HG03521 (cell line): ENCODE results near the gene AIF1L.

Experiments used
- ATAC-seq: cut with Tn5 transposase; IDR thresholded peaks from one replicate; pipeline ENCODE4 v1.9.1; 2021; ENCODE audit warnings: mild to moderate bottlenecking, moderate library complexity; ENCODE audit not compliant: unreplicated experiment

Gene AIF1L

DNA sequence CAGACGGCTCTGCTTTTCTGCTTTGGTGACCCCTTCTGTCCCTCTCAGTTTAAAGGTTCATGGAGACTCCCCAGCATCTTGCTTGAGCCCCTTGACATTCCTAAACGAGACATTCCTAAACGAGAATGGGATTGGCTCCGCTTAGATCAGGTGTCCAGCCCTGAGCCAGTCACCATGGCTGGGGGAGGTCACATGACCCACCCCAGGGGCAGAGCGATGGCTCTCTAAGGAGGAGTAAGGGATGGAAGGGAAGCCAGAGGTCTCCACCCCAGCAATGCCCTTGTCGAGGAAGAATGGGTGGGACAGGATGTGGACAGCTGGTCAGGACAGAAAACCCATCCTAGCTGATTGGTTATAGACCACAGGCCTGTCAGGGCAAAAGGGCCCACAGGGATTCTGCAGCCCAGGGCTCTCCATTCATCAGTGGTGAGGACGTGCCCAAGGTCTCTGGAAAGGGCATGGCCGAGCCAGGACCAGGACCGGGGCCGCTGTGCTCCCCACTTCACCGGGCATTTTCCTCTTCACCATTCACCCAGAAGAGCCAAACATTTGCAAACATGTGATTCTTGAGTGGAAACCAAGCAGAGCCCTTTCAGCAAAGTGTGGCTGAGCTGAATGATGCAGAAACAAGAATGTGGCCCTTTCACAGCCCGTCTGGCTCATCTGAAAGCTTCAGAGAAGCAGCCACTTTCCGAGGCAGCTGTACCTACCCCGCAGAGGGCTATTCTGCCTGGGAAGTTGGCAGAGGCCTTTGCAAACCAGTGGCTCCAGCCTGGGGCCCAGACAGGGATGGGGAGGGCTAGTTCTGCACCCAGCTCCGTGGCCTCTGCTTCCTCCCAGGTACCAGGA, 19.8 kb upstream of the AIF1L start:
- ATAC-seq = no peak

DNA sequence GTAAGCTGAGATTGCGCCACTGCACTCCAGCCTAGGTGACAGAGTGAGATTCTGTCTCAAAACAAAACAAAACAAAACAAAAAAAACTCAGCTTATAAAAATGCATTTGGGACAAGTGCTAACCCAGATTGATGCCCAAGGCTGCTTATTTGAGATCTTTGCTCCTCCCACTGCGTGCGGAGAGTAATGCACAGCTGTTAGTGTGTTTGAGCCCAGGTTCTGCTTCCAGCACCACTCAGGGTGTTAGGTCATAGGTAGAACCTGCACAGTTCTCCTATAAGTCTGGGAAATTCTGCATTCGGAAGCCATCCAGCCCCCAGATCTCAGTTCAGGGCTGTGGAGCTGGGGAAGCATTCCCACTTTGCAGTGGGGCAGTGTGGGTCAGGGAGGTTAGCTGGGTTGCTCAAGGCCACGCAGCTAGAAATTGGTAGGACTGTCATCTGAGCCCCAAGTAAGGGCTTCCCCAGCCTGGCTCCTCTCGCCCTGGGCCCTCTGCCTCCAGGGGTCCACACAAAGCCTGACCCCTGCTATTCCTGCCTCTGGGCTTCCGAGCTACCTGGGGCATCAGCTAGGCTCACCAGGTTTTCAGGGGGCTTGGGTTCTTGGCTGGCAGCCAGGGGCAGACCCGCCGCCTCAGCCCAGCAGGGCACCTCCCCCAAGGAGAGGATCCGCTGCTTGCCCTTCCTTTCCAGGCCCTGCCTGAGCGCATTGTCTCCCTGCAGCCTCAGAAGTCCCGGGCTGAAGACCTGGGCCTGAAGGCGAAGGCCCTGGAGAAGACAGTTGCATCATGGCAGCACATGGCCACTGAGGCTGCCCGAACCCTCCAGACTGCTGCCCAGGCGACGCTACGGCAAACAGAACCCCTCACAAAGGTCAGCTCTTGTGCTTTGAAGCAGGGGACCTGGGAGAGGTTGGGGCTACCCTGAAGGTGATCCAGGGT, 17.6 kb upstream of the AIF1L start:
- ATAC-seq = no peak

DNA sequence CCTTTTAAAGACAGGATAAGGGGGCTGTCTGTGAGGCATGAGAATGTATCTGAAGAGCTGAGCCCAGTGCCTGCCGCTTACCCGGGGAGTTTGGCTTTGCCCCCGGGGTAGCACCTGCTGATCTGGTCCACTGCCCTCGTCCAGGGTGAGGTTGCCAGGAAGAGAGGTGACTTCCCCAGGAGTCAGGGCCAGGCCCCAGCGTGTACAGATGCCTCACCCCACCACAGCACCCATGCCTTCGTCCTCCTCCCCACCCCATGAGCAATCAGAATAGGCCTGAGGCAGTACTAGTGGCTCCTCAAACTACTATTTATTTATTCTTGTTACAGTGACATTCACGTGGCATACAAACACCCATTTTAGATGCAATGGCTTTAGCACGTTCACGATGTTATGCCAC, 15.7 kb upstream of the AIF1L start:
- ATAC-seq = no peak

DNA sequence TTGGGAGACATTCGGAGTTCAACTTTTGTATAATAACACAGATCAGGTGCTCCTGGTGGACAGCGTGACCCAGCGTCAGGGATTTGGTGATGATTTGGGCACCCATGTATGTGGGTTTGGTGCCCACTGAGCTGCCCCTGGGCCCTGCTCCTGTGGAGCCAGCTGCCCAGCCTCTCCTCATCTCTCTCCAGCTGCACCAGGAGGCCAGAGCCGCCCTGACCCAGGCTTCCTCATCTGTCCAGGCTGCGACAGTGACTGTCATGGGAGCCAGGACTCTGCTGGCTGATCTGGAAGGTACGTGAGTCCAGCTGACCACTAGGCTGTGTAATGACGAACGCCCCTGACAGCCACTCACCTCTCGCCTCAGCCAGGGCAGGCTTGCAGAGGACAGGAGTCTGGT, 14.5 kb upstream of the AIF1L start:
- ATAC-seq = no peak

DNA sequence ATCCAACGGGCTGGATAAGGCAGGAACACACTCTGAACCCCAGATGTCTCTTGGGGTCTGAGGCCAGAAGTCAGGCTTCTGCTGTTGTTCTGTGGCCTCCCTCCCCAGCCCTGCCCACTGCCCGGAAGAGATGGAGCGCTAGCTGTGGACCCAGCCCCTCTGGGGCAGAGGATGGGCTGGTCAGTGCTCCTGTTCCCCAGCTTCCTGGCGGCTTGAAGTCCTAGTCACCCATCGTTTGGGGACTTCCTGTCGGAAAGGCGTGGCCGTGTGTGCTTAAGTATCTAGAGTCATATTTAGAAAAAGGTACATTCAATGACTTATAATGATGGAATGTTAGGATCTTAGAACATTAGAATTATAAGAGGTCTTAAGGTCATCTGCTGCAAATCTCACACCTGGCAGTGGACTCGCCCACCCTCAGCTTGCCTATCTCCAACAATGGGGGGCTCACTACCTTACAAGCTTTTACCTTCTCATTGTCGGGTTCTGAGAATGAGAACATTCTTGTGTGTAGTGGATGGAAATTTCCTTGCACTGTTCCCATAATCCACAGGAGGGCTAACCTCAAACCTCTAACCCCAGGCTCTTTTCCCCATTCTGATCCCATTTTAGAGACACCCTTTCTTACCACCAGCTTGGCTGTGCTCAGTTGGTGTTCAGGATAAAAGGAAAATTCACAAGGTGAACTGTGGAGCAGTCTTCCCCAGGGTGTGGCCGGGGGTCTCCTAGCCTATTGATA, 13.4 kb upstream of the AIF1L start:
- ATAC-seq = no peak

DNA sequence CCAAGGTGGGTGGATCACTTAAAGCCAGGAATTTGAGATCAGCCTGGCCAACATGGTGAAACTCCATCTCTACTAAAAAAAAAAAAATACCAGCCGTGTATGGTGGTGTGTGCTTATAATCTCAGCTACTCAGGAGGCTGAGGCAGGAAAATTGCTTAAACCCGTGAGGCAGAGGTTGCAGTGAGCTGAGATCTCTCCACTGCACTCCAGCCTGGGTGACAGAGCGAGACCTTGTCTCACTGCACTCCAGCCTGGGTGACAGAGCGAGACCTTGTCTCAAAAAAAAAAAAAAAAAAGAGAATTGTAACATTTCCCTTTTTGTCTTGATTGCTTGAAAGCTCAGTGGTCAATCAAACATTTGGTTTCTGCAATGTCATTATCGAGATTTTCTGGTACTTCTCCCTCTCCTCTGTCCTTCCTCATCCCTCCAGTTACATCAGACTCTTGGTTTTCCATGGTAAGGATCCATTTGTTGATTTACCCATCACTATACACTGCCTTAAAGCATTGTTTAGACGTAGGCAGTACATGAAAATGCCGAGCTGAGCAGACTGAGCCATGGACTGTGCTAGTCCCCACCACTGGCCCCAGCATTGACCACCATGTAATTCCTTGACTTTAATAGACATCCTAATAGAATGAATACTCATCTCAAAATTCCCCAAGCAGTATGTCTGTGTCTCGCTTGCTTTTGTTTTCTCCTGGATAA, 11.5 kb upstream of the AIF1L start:
- ATAC-seq = no peak

DNA sequence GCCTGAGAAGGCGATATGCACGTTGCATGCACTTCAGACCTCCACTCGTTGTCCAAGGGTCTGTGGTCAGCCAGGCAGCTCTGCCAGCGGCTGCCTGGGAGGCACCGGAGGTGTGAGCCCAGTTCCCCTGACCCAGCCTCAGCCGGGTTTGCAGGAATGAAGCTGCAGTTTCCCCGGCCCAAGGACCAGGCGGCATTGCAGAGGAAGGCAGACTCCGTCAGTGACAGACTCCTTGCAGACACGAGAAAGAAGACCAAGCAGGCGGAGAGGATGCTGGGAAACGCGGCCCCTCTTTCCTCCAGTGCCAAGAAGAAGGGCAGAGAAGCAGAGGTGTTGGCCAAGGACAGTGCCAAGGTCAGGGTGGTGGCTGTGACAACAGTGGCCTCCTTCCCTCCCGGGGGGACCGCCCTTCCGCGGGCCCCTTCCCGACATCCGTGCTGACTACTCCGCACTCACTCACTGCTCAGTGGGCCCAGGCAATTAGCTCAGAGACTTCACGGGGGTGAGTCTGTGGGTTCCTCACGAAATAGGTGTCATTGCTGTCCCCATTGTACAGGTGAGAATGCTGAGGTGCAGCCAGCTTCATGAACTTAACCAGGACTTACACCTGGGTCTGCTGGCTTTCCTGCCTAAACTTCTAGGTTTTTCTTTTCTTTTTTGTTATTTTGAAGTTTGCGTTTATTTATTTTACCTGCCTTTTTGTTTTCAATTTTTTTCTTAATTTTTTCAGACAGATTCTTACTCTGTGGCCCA, 10.8 kb upstream of the AIF1L start:
- ATAC-seq = no peak

DNA sequence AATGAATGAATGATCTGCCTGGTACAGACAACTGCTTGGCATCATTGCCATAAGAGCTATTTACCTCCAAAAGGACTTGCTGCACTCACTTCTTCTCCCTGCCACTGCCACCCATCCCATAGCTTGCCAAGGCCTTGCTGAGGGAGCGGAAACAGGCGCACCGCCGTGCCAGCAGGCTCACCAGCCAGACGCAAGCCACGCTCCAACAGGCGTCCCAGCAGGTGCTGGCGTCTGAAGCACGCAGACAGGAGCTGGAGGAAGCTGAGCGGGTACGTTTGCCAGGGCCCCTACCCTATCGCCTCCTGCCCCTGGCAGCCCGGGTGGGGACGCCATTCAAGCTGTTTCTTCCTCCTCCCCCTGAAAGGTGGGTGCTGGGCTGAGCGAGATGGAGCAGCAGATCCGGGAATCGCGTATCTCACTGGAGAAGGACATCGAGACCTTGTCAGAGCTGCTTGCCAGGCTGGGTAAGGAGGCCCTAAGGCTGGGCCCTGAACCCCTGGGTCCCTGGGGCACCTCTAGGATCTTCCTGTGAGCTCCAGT, 8.9 kb upstream of the AIF1L start:
- ATAC-seq = no peak

DNA sequence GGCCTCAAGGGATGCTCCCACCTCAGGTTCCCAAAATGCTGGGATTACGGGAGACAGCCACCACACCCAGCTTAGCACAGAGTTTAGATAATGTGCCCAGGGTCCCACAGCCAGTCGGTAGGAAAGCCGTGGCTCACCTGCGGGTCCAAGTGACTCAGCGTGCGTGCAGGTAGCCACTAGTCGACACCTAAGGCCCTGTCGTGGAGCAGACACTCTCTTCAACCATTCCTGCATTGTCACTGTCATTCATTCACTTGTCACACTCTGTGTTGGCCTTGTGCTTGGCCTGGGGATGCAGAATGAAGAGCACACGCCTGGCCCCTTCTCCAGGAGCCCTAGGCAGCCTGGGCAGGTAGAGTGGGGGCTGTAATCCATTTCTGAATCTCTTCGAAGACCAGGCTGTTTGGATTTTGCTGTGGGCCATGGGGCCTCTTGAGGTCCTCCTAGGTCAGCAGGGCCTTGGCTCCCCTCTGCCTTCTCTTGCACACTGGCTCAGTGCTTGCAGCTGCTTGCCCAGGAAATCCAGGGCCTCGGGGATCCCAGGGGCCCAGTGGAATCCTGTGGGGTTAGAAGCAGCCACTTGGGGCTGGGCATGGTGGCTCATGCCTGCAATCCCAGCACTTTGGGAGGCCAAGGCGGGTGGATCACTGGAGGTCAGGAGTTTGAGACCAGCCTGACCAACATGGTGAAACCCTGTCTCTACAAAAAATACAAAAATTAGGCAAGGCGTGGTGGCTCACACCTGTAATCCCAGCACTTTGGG, 6.1 kb upstream of the AIF1L start:
- ATAC-seq = no peak

DNA sequence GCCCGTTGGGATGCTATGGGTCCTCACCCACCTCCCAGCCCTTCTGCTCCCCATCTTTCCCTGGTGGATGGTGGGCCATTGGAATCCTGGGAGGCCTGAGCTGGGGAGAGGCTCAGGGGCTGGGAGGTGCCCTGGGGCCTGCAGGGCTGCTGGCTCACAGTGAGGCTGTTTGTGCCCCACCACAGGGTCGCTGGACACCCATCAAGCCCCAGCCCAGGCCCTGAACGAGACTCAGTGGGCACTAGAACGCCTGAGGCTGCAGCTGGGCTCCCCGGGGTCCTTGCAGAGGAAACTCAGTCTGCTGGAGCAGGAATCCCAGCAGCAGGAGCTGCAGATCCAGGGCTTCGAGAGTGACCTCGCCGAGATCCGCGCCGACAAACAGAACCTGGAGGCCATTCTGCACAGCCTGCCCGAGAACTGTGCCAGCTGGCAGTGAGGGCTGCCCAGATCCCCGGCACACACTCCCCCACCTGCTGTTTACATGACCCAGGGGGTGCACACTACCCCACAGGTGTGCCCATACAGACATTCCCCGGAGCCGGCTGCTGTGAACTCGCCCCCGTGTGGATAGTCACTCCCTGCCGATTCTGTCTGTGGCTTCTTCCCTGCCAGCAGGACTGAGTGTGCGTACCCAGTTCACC, 4.9 kb upstream of the AIF1L start:
- ATAC-seq = no peak

DNA sequence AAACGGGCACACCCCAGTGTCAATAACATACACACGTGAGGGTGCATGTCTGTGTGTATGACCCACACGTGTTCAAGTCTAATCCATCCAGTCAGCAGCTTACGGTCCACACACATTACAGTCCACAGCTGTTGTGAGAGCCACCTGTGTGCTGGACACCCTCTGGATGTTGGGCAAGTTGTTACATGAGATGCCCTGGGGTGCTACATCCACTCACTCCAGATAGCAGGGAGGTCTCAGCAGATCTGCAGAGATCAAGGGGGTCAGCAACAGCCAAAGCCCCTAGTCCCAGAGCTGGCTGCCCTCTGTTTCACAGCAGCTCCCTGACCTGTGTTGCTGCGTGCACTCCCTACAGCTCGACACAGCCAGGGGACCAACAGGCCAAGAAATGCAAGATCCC, 4.3 kb upstream of the AIF1L start:
- ATAC-seq = no peak

DNA sequence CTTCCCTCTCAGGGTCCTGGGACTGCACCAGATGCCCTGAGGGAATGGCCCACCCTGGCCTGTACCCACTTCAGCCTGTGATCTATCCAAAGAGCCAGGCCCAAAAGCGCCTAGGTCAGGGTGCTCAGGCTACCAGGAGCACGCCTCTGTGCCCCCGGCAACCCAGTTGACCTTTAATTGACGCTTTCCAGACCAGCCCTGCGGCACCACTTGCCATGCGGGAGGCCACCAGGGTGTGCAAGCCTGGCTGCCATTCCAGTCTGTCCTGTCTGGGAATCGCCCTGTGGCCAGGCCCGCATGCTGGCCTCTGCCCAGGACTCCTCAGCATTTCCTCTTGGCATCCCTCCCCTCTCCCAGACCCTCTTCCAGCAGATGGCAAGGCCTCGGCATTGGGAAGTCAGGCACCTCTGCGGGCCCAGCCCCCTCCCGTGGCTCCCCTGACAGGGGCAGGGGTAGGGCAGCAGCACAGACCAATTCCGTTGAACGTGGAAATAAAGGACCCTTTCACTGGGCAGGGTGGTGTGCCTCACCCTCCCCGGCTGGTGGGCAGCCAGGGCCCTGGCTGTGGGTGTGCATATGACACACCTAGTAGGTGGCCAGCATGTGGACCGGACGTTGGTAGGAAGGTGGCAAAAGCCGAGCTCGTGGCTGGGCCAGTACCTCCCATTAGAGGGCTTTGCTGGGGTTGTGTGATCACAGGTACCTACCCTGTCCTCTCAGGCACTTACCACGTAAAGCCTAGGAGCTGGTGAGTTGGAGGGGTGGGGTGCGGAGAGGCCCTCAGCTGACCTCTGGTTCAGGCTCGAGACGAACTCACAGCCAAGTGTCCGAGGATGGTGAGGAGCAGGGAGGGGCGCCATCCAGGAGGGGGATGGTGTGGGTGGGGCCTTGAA, 3.5 kb upstream of the AIF1L start:
- no peak for ATAC-seq

DNA sequence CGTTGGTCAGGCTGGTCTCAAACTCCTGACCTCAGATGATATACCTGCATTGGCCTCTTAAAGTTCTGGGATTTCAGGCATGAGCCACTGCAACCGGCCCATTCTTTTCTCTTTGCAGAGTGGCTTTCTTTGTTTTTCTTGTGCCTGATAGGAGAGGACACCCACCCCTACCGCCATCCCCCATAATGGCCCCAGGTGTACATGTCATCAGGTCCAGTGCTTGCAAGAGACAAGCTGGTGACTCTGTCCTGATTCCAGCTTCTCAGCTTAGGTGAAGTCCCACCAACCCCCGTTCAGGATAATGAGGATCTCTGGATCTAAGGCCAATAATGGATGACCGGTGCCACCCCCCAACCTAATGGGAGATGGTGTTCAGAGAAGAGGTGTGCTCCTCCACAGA, 2.3 kb upstream of the AIF1L start:
- no peak for ATAC-seq

DNA sequence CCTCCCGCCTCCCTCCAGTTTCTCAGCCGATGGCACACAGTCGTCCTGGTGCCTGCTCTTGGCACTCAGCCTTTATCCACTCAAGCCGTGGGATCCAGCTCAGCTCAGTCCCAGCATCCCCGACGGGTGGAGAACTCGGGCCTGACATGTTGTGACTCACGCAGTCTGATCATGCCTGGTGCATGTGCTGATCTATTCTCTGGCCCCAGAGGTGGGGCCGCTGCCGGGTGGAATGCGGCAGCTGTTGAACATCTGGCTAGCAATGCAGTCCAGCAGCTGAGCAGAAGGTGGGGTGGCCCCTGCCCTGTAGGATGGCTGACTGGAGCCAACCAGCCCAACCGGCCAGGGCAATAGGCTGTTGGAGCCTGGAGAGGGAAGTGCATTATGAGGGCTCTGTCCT, 1.7 kb upstream of the AIF1L start:
- no peak for ATAC-seq

DNA sequence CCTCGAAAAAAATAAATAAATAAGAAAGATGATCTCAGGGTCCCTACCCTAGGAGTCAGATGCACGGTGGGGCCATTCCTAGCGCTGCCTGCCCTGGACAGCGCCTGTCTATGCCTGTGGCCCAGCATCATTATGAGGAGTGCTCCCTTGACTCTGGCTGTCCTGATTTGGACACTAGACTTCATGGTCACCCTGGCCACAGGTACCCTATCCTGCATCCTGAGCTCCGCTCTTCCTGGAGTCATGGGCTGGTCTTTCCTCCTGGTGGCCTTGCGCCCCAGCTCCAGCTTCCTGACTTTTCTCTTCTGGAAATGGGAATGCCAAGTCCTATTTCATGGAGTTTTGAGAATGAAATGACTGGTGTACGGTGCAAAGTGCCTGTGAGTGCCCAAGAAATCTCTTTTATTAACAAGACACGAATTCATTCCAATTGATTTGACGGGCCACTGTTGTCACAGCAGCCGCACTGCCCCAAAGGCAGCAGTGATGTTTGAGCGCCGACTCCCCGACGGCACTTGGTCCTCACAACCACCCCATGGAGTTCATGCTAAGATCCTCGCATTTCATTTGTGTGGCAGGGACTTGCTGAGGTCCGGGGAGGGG, 564 bp upstream of the AIF1L start:
- ATAC-seq = no peak

DNA sequence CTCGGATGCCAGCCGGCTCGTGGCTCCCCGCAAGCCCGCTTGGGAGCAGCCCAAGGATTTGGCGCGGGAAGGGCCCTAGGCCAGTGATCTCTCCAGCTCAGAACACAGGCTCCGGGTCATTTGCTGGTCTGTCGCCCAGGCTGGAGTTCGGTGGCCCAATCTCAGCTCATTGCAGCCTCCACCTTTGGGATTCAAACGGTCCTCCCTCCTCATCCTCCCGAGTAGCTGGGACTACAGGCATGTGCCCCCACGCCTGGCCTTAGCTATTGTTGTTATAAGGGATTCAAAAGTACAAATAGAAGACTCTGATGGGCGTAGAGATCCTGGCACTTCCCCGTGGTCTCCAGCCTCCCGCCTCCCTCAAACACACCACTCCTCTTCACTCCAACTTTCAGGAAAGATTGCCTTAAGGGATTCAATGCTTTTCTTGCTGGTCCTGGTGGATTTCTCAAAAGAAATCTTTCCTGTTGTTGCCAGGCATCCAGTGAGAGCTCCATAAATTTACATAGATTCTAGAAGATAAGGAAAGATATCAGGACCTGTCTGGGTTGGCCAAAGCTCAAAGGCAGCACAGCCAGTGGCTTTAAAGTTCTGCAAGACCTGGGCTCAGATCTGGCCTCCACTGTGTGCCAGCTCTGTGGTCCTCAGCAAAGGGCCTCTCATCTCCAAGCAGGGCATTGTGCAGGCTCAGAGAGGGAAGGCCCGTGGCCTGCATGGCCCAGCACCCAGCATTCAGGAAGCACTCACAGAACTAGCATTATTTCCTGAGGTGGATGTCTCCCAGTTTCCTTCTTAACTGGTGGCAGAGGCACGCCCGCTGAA, 1.0 kb downstream of the AIF1L start:
- no peak for ATAC-seq
